HFFc6 (cell line): ENCODE measurements around the gene SLC16A12. TPM values are rescaled to one million over a fixed set of nuclear protein-coding genes. Genes with fewer than 3 reads are reported as not detected.
A peak's percentile ranks its signal among the peaks of the same experiment; 100 is the strongest.

Source experiments
- DNase-seq: peaks from one replicate; pipeline ENCODE4 v3.0.0-alpha.2; 2018
- H3K27ac Mint-ChIP-seq: 2 replicates; pipeline ENCODE4 v1.8.0; 2020; ENCODE audit warnings: mild to moderate bottlenecking, mixed read lengths
- H3K27me3 Mint-ChIP-seq: 2 replicates; pipeline ENCODE4 v1.8.0; 2021; ENCODE audit warnings: mild to moderate bottlenecking, moderate library complexity, mixed read lengths; ENCODE audit not compliant: insufficient read depth
- H3K36me3 Mint-ChIP-seq: 2 replicates; pipeline ENCODE4 v1.8.0; 2021; ENCODE audit warnings: low read depth, mixed read lengths
- H3K4me1 Mint-ChIP-seq: 2 replicates; pipeline ENCODE4 v1.8.0; 2020; ENCODE audit warnings: low read depth, mixed read lengths
- H3K4me3 Mint-ChIP-seq: 2 replicates; pipeline ENCODE4 v1.8.0; 2020; ENCODE audit warnings: mild to moderate bottlenecking, moderate library complexity, mixed read lengths
- H3K9me3 Mint-ChIP-seq: 2 replicates; pipeline ENCODE4 v1.8.0; 2020; ENCODE audit warnings: mild to moderate bottlenecking, mixed read lengths
- total RNA-seq, 6 experiments: library from RNA; stranded (reverse); fragmentation: NEBNext Ultra II Directional; extraction: Animal tissue kit (Norgen Biotek cat#: 25700); gene quantifications; 2 replicates in 1 of 6; 3 replicates in 5 of 6; pipeline ENCODE4 v1.2.3, GENCODE V29; 2021
- TF ChIP-seq, protein P1 (sequence below): fragments of 200-600 bp; sonication (generic); IDR thresholded peaks from 2 replicates; pipeline ENCODE4 v1.5.0; 2021; ENCODE audit warnings: antibody characterized with exemption, mild to moderate bottlenecking

The SLC16A12 gene
- total RNA-seq, 6 experiments from 2014 or later: not detected

DNA sequence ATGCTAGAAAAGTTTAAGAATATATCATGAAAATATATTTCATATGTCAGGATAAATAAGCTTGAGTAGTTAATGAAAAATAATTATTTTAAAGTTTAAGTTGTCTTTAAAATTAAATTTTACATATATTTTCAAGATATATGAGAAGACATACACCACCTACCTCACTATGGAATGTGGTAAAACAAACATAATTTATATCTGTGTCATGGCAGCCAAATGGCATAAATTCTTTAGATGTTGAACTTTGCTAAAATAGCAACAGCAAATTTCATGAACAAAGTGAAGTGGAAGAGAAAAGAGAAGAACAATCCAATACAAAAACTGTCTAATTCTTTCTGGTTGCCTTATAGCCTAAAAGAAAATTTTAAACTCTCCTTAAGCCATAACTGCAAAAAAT is 39.6 kb upstream of the SLC16A12 start:
- TF ChIP-seq, protein P1, sequence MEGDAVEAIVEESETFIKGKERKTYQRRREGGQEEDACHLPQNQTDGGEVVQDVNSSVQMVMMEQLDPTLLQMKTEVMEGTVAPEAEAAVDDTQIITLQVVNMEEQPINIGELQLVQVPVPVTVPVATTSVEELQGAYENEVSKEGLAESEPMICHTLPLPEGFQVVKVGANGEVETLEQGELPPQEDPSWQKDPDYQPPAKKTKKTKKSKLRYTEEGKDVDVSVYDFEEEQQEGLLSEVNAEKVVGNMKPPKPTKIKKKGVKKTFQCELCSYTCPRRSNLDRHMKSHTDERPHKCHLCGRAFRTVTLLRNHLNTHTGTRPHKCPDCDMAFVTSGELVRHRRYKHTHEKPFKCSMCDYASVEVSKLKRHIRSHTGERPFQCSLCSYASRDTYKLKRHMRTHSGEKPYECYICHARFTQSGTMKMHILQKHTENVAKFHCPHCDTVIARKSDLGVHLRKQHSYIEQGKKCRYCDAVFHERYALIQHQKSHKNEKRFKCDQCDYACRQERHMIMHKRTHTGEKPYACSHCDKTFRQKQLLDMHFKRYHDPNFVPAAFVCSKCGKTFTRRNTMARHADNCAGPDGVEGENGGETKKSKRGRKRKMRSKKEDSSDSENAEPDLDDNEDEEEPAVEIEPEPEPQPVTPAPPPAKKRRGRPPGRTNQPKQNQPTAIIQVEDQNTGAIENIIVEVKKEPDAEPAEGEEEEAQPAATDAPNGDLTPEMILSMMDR: no peak
- Mint-ChIP-seq H3K9me3 (peaks cover 14% of the 10 kb centered on the region; the same call in 1 of the 2 replicates), H3K36me3 (peaks cover 15% of the 10 kb centered on the region), H3K4me3 (0 out of 2 replicates have a peak overlapping the region, but pooled peaks have one; percentile 46), H3K27me3 (no peaks in the 10 kb centered on the region), H3K4me1 (peaks cover 27% of the 10 kb centered on the region), H3K27ac (peak overlapping the region; percentile 59; the same call in 1 of the 2 replicates)
- no peak for DNase-seq

DNA sequence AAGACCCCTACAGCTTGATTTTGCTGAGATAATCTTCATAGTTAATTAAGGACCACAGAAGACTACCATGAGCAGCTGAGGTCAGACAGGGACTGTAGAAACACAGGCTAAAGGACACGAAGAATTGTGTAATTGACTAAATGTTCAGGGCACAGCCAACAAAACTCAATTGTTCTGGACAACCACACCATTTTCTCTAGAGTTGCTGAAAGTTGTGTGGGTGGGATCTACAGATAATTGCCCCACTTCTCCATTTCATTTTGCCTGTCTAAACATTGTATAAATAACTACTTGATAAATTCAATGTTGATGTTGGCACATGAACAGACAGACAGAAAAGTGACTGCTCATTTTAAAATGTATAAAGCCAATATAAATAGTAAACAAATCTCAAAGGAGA is 39.0 kb upstream of the SLC16A12 start:
- H3K4me1 Mint-ChIP-seq: peaks cover 27% of the 10 kb centered on the region
- peaks cover 15% of the 10 kb centered on the region for H3K36me3 Mint-ChIP-seq
- DNase-seq: no peak
- H3K27me3 Mint-ChIP-seq: no peaks in the 10 kb centered on the region
- TF ChIP-seq, protein P1: no peak
- H3K9me3 Mint-ChIP-seq: peaks cover 14% of the 10 kb centered on the region; the same call in 1 of the 2 replicates
- H3K4me3 Mint-ChIP-seq: no peak overlapping the region
- no peak overlapping the region for H3K27ac Mint-ChIP-seq

DNA sequence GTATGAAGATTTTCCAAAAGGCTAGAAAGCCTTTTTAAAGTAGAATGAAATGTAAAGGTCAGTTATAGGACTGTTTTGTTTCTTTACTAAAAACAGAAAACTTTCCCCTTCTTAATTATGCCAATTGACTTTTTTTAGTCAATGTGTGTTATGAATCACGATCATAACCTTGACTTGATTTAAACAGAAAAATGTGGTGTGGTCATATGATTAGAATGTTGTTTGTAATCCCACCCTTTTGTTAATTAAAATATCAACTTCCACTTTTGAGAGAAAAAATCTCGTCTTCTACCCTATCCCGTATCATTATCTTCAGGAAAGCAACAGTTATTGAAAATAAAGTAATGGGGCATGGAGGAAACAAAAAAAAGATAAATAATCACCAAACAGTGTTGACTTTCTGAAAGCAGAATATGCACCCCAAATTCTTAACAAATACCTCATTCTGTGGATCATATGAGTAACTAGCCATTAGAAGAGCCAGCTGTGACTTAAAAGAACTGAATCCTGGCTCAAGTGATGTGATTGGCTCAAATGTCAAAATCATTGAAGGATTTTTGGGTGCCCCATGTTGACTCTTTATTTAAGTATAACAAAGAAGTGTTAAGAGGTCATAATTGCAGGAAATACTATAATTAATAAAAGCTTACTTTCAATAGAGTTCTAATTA is 32.3 kb upstream of the SLC16A12 start:
- Mint-ChIP-seq H3K27me3 (peaks cover 1% of the 10 kb centered on the region; the same call in 1 of the 2 replicates), H3K27ac (peak overlapping the region; percentile 72), H3K9me3 (no peaks in the 10 kb centered on the region), H3K4me3 (peak overlapping the region; percentile 79), H3K4me1 (peaks cover 32% of the 10 kb centered on the region), H3K36me3 (no peaks in the 10 kb centered on the region)
- peak; percentile 27 for DNase-seq
- TF ChIP-seq, protein P1: no peak

DNA sequence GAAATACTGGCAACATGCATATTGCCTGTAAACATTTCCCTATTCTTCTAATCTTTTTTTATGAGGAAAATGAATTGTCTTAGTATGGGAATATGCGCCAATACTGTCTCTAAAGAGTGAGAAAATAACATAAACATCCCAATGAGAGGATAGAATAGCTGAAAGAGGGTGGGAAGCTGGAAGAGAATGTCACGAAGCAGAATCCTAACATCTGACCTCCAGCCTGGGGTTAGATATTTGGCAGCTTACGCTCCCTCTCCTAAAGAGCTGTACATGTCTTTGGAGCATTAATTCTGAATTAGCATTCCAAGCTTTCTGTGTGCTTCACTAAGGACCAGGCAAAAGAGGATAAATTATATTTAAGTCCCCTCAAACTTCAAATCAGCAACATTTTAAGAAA is 31.6 kb upstream of the SLC16A12 start:
- no peak for DNase-seq
- peaks cover 32% of the 10 kb centered on the region for H3K4me1 Mint-ChIP-seq
- H3K27me3 Mint-ChIP-seq: peaks cover 1% of the 10 kb centered on the region; the same call in 1 of the 2 replicates
- no peaks in the 10 kb centered on the region for H3K36me3 Mint-ChIP-seq
- peak overlapping the region; percentile 79; the same call in 1 of the 2 replicates for H3K4me3 Mint-ChIP-seq
- peak overlapping the region; percentile 0; the same call in 1 of the 2 replicates for H3K27ac Mint-ChIP-seq
- no peaks in the 10 kb centered on the region for H3K9me3 Mint-ChIP-seq
- TF ChIP-seq, protein P1: no peak

DNA sequence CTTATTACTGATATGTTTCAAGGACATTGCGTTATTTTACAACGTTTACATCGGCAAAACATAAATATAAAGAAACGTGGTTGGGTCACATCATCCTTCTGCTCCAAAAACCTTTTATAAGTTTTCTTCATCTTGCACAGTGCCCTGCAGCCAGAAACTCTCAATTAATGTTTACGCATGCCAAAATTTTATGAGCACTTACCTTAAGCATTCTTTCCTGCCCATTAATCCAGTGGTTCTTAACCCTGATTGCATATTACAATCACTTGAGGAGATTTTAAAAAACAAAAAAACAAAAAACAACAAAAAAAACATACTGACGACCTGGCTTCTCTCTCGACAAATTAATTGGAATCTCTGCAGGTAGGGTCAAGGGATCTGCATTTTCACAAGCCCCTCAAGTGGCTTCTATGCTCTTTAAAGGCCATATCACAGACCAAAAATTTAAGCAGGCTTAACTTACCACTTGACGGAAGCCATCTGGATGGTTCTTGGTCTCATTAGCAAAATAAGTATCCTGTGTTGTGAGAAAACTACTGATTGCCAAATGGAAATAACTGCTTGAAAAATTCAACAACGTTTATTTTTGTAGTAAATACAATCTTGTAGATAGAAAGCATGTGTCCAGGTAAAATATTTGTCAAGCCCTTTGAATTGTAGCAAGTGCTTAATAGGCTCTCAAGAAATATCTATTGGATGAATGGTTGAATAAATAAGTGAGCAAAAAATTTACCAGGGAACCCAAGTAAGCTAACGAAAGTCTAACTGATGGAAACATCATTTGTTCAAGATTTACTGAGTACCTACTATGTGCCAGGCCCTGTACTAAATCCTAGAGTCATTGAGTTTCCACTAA is 30.9 kb upstream of the SLC16A12 start:
- H3K27me3 Mint-ChIP-seq: peaks cover 1% of the 10 kb centered on the region; the same call in 1 of the 2 replicates
- no peaks in the 10 kb centered on the region for H3K9me3 Mint-ChIP-seq
- TF ChIP-seq, protein P1: no peak
- no peak overlapping the region for H3K4me3 Mint-ChIP-seq
- no peaks in the 10 kb centered on the region for H3K36me3 Mint-ChIP-seq
- H3K4me1 Mint-ChIP-seq: peaks cover 32% of the 10 kb centered on the region
- DNase-seq: no peak
- no peak overlapping the region; the same call in 1 of the 2 replicates for H3K27ac Mint-ChIP-seq
